Transverse colon (tissue), 4 donors: ENCODE measurements around the gene ANAPC15. TPM values are rescaled to one million over a fixed set of nuclear protein-coding genes. Genes with fewer than 3 reads are reported as not detected.
A peak's percentile ranks its signal among the peaks of the same experiment; 100 is the strongest.
"Not testable (repeated sequence)": the region's sequence is repeated elsewhere in the genome, so short reads cannot be mapped to it uniquely, and the experiment has no call there.

Experiments
- DNase-seq: peaks from one replicate; pipeline ENCODE4 v3.0.0-alpha.2; 2019
- H3K27ac ChIP-seq, 4 donors: fragments of 200-600 bp; sonication (generic); 2 replicates each; pipeline ENCODE4 v1.5.1; 2016 to 2018; ENCODE audit warnings: inconsistent platforms in 4 of 4
- H3K27me3 ChIP-seq: fragments of 200-600 bp; sonication (generic); 2 replicates; pipeline ENCODE4 v1.5.1; 2017; ENCODE audit warnings: inconsistent platforms
- H3K36me3 ChIP-seq, 4 donors: fragments of 200-600 bp; sonication (generic); 2 replicates each; pipeline ENCODE4 v1.5.1; 2017 to 2019; ENCODE audit warnings: inconsistent platforms in 4 of 4
- H3K4me1 ChIP-seq, 4 donors: fragments of 200-600 bp; sonication (generic); 2 replicates each; pipeline ENCODE4 v1.5.1; 2017 to 2020; ENCODE audit warnings: inconsistent platforms in 4 of 4
- H3K4me3 ChIP-seq, 4 donors: fragments of 200-600 bp; sonication (generic); 1 replicate in 1 of 4; 2 replicates in 3 of 4; pipeline versions ENCODE4 v1.5.1 to v1.6.1; 2017 to 2019; ENCODE audit warnings: inconsistent platforms in 4 of 4
- H3K9me3 ChIP-seq, 2 donors: fragments of 200-600 bp; sonication (generic); 2 replicates each; pipeline ENCODE4 v1.5.1; 2017 to 2019; ENCODE audit warnings: inconsistent platforms in 2 of 2
- CTCF ChIP-seq, 5 experiments: fragments of 200-600 bp in 3 of 5; fragments of 450-650 bp in 2 of 5; sonication (generic) in 3 of 5; IDR thresholded peaks; 1 replicate in 2 of 5; 2 replicates in 3 of 5; pipeline ENCODE4 v1.5.1; 2016 to 2017; ENCODE audit warnings: antibody characterized with exemption in 5 of 5, inconsistent platforms in 3 of 5, mild to moderate bottlenecking in 2 of 5, moderate library complexity in 1 of 5
- EP300 ChIP-seq: sonication (generic); formaldehyde crosslinking; IDR thresholded peaks from one replicate; pipeline ENCODE4 v1.6.1; 2017; ENCODE audit warnings: antibody characterized with exemption, low read depth
- POLR2A ChIP-seq: fragments of 450-650 bp; IDR thresholded peaks from one replicate; pipeline ENCODE4 v1.6.1; 2016; ENCODE audit warnings: antibody characterized with exemption, mild to moderate bottlenecking, moderate library complexity
- POLR2AphosphoS5 ChIP-seq, 3 donors: sonication (generic); formaldehyde crosslinking; IDR thresholded peaks; one replicate each; pipeline ENCODE4 v1.6.1; 2016; ENCODE audit warnings: antibody characterized with exemption in 3 of 3
- WGBS, 2 donors: methylation state at CpG; one replicate each; pipeline ENCODE4 v1.1.5; 2018; ENCODE audit warnings: low coverage in 1 of 2; 5-methylcytosine and 5-hydroxymethylcytosine counted together
- in situ Hi-C, 4 donors: fragments of 200-750 bp; cut with MboI; loops; one replicate each; pipeline versions ENCODE4 v1.15.0 to v1.15.1; 2017; ENCODE audit warnings: low sequenced_read_pairs in 3 of 4, low pct_ligation_motif_present in 1 of 4, low pct_unique_long_range_greater_than_20kb in 1 of 4
- intact Hi-C: fragments of 100-400 bp; cut with DNase I; formaldehyde crosslinking; loops from one replicate; pipeline ENCODE4 v1.15.1; 2023; ENCODE audit warnings: low total_unique reads
- total RNA-seq, 4 donors: library from RNA; depleted of rRNA; stranded (reverse); fragments of >200 nt; gene quantifications; one replicate each; pipeline ENCODE4 v1.1.0, GENCODE V29; 2016

The ANAPC15 gene
- total RNA-seq, 4 donors from 2014 or later: 15.1 to 44.5 (median 27.6) TPM

- H3K36me3 ChIP-seq: no peaks in the 10 kb centered on the region
- no peaks in the 10 kb centered on the region for H3K27me3 ChIP-seq
- 83 to 85% methylated on average over 1 to 4 of the region's 4 CpGs for WGBS, 2 donors
- no peak overlapping the region for H3K4me3 ChIP-seq
- intact Hi-C loops (no loop called here), in situ Hi-C loops (no loop called here)
- no peaks in the 10 kb centered on the region for H3K4me1 ChIP-seq
- H3K9me3 ChIP-seq: no peaks in the 10 kb centered on the region
- H3K27ac ChIP-seq: no peak overlapping the region
- DNase-seq: peak; percentile 20
- TF ChIP-seq CTCF (IDR thresholded peaks at IDR 0.05) (no peak), EP300 (no peak), POLR2AphosphoS5 (IDR thresholded peaks at IDR 0.05) (no peak), POLR2A (no peak)
Measured at GRCh38 chr11:72136684-72137262, 24.3 kb upstream of the ANAPC15 start.

GRCh38 chr11:72135891-72136683, 23.6 kb upstream of the ANAPC15 start:
- in situ Hi-C loops: no loop called here
- intact Hi-C loops: no loop called here
- no peak overlapping the region for H3K27ac ChIP-seq

DNA sequence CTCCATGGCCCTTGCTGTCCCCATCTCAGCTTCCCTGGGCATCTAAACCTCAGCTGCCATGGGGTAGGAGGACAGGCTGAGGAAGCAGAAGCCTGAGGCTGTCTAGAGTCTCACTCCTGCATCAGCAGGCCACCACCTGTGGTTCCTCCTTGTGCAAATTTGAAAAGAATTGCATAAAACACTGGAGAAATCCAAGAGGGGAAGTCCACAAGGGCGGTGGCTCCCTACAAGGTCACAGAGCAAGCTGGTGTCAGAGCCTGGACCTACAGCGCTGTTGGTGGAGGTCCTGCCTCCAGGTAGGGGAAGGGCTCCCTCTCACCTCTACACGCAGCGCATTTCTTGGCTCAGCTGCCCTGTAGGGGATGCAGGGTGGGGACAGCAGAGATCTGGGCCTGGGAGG, 23.0 kb upstream of the ANAPC15 start, which contains the start of gene FOLR3:
FOLR3 (plus strand) TSS at position 253 of the 400 bp plus-strand sequence. CDS start 228 bp downstream, outside the sequence.
- not testable (repeated sequence) for H3K4me3 ChIP-seq, H3K27ac ChIP-seq
- WGBS, 2 donors: 95% methylated on average over 4 of the region's 4 CpGs; no CpG with 5 or more reads in 1 of the 2 donors

More at GRCh38 chr11:72135891-72136683, 23.6 kb upstream of the ANAPC15 start:
- Histone ChIP-seq H3K4me3 (no peak overlapping the region), H3K27me3 (no peaks in the 10 kb centered on the region), H3K9me3 (no peaks in the 10 kb centered on the region), H3K36me3 (no peaks in the 10 kb centered on the region), H3K4me1 (no peaks in the 10 kb centered on the region)
- no peak for TF ChIP-seq POLR2A
- TF ChIP-seq POLR2AphosphoS5 (IDR thresholded peaks at IDR 0.05): no peak
- TF ChIP-seq EP300: no peak
- TF ChIP-seq CTCF (IDR thresholded peaks at IDR 0.05): no peak
- WGBS, 2 donors: 89 to 90% methylated on average over 5 to 14 of the region's 14 CpGs
- no peak for DNase-seq

DNA sequence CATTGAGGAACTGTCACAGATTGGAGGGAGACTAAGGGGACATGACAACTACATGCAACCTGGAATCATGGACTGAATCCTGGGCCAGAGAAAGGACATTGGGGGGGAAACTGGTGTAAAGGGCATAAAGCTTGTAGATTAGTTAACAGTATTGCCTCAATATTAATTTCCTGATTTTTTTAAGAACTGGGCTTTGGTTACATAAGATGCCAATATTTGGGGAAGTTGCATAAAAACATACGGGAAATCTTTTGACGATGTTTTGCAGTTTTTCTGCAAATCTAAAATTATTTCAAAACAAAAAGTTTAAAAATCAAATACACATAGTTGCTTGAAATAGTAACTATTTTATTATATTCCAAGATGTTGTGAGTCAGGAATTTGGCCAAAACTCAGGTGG, 20.2 kb upstream of the ANAPC15 start:
- Histone ChIP-seq H3K4me1 (no peaks in the 10 kb centered on the region), H3K27ac (no peak overlapping the region), H3K27me3 (no peaks in the 10 kb centered on the region), H3K9me3 (no peaks in the 10 kb centered on the region), H3K36me3 (no peaks in the 10 kb centered on the region), H3K4me3 (no peak overlapping the region)
- in situ Hi-C loops: no loop called here
- intact Hi-C loops: no loop called here
- no peak for DNase-seq
- WGBS, 2 donors: 80 to 84% methylated on average over 2 of the region's 2 CpGs
- TF ChIP-seq CTCF (IDR thresholded peaks at IDR 0.05): no peak
- TF ChIP-seq EP300: no peak
- TF ChIP-seq POLR2AphosphoS5 (IDR thresholded peaks at IDR 0.05): no peak
- no peak for TF ChIP-seq POLR2A

More for the DNA sequence above, 23.0 kb upstream of the ANAPC15 start, which contains the start of gene FOLR3:
- H3K27me3 ChIP-seq, DNase-seq, in situ Hi-C loops, H3K36me3 ChIP-seq, intact Hi-C loops, H3K4me1 ChIP-seq, H3K9me3 ChIP-seq: not testable (repeated sequence)
